Measurements from ENCODE around the gene DDX1. TPM values are rescaled to one million over a fixed set of nuclear protein-coding genes. Genes with fewer than 3 reads are reported as not detected.
"Not testable (repeated sequence)": the region's sequence is repeated elsewhere in the genome, so short reads cannot be mapped to it uniquely, and the experiment has no call there.

Gene DDX1
- total RNA-seq, 2 experiments from 2014 or later, result 55.4 to 55.6 TPM

DNA sequence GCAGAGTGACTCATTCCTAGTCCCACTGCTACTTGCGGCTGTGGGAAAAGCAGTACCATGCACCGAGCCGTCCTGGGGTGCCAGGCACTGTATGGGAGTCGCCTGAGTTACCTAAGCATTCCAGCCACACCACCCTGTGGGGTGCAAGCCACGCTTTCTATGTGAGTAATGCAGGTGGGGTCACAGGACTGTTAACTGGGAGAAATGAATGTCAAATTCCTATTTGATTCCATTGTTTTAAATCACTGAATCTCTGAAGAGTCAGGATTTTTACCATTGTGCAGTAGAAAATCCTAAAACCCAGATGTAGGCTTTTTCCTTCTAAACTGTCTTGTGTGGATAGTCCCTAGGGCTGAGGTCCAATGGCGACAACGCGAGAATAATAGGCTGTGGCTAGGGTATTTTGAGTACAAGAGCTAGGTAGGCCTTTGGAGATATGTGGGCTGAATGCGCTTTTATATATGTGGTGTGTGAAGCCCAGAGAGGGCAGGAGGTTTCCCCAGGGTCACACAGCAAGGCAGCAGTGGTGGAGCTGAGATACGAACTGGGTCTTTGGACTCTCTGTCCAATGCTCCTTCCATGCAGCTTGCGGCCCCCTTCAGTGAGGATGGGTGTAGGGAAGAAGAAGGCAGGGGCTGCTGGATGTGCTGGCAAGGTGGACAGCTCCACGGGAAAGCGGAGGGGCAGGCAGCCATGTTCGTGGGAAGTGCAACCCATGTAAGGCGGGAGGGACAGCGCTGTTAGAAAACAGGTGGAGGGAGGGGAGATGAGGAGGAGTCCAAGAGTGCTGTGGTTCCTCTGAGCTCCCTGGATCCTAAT lies 83.2 kb downstream of the DDX1 start:
- ChIA-PET CTCF (interaction anchor here (0.7 kb wide), 1 partner anchor 30 kb away, joined by 4 read pairs; no protein-coding TSS in a partner anchor), POLR2A (no interaction called here)
- Mint-ChIP-seq H3K27me3 (no peaks in the 10 kb centered on the region), H3K27ac (no peak overlapping the region), H3K4me1 (no peaks in the 10 kb centered on the region), H3K9me3 (peaks cover 5% of the 10 kb centered on the region), H3K36me3 (ENCODE audit: low read depth) (no peaks in the 10 kb centered on the region), H3K4me3 (no peak overlapping the region)
- no peak for DNase-seq

DNA sequence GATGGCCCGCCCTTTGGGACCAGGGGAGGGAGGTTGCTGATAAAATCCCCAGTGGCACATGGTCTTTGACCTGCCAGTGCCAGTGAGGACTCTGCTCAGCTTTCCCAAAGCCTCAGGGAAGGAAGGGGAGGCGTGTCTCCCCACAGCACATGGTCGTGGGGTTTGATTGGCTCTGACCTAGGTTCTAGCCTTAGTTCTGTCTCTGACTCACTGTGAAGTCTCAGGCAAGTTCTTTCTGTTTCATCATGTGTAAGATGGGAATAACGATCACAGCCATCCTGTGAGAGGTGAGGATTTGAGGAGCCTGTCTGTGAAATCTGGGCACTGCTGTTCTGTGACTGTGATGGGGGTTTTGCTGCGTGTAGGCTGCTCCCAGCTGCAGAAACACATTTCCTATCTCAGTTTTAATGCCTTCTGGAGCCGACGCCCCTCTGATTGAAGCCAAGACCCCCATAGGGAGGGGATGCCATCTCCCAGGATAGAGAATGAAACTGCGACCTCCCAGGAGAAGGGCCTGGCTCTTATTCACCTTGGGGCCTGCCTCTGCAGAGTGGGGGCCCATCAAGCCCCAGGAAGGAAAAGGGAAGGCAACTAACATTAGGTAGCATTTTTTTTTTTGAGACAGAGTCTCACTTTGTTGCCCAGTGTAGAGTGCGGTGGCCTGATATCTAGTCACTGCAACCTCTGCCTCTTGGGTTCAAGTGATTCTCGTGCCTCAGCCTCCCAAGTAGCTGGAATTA lies 84.0 kb downstream of the DDX1 start:
- ChIA-PET POLR2A (no interaction called here), CTCF (no interaction called here)
- Mint-ChIP-seq H3K27me3 (no peaks in the 10 kb centered on the region), H3K4me3 (no peak overlapping the region), H3K9me3 (peaks cover 5% of the 10 kb centered on the region), H3K27ac (no peak overlapping the region), H3K4me1 (no peaks in the 10 kb centered on the region), H3K36me3 (ENCODE audit: low read depth) (no peaks in the 10 kb centered on the region)
- DNase-seq, result no peak

DNA sequence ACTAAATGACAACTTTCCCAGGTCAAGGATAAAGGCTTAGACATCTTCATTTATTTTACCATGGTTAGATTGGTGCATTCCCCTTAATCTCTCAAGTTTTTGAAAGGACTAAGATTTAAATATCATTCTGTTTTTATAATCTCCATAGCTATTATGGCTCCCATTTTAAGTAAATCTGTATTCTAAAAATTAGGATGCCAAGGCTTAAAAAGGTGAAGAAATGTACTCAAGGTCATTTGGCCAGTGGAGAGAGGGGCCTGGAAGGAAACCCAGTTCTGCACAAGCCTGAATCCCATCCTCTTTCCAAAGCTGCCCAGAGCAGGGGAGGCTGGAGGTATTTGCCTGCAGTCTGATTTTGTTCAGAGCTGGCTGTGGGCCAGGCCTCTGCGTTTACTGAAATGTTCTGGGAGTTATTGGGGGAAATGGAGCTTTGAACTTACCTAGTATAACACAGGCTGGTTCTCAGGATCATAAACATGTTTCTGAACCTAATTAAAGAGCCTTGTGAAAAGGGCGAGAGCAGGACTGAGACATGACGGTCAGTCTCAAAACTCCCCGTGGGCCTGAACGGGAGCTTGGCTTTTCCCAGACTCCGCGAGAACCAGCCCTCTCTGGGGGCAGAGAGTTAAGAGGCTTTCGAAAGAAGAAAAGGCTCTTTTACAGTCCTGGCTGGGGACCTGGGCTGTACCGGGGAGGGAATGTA lies 85.6 kb downstream of the DDX1 start:
- DNase-seq, result no peak
- Mint-ChIP-seq H3K4me1 (no peaks in the 10 kb centered on the region), H3K36me3 (ENCODE audit: low read depth) (no peaks in the 10 kb centered on the region), H3K27ac (no peak overlapping the region), H3K4me3 (no peak overlapping the region), H3K9me3 (peaks cover 5% of the 10 kb centered on the region), H3K27me3 (no peaks in the 10 kb centered on the region)
- ChIA-PET POLR2A (no interaction called here), CTCF (no interaction called here)

DNA sequence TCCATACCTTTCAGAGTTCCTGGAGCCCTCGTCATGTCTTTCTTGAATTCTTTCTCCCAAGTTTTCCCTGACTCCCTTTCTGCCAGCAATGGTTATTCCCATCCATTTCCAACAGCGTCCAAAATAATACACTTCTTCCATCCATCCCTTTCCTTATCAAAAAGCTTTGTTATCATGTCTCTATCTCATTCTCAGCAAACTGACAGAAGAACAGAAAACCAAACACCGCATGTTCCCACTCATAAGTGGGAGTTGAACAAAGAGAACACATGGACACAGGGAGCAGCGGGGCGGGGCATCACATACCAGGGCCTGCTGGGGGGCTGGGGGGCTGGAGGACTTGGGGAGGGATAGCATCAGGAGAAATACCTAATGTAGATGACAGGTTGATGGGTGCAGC lies 86.7 kb downstream of the DDX1 start:
- no peak for DNase-seq
- H3K27ac Mint-ChIP-seq, result no peak overlapping the region
- H3K4me3 Mint-ChIP-seq, result no peak overlapping the region
- H3K4me1 Mint-ChIP-seq, result no peaks in the 10 kb centered on the region
- ChIA-PET POLR2A (no interaction called here), CTCF (no interaction called here)
- no peaks in the 10 kb centered on the region for H3K27me3 Mint-ChIP-seq
- H3K36me3 Mint-ChIP-seq (ENCODE audit: low read depth), result no peaks in the 10 kb centered on the region
- peaks cover 5% of the 10 kb centered on the region for H3K9me3 Mint-ChIP-seq

DNA sequence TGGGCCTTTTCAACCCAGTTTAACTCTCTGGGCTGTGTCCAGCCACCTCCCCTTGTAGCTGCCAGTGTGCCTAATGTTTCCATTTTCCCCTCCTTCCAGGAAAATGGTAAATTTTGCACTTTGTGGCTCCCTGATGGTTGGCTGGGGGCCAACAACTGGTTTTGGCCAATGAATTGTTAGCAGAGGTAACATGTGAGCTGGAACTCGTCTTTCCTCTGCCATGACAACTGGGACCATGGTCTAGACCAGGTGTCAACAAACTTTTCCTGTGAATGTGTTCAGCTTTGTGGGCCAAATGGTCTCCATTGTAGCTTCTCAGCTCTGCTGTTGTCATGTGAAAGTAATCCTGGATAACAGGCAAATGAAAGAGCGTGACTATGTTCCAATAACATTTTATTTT lies 87.2 kb downstream of the DDX1 start:
- H3K36me3 Mint-ChIP-seq (ENCODE audit: low read depth), result no peaks in the 10 kb centered on the region
- no peak overlapping the region for H3K4me3 Mint-ChIP-seq
- DNase-seq, result no peak
- no peak overlapping the region for H3K27ac Mint-ChIP-seq
- H3K27me3 Mint-ChIP-seq, result no peaks in the 10 kb centered on the region
- ChIA-PET CTCF (no interaction called here), POLR2A (no interaction called here)
- peaks cover 5% of the 10 kb centered on the region for H3K9me3 Mint-ChIP-seq
- H3K4me1 Mint-ChIP-seq, result no peaks in the 10 kb centered on the region

DNA sequence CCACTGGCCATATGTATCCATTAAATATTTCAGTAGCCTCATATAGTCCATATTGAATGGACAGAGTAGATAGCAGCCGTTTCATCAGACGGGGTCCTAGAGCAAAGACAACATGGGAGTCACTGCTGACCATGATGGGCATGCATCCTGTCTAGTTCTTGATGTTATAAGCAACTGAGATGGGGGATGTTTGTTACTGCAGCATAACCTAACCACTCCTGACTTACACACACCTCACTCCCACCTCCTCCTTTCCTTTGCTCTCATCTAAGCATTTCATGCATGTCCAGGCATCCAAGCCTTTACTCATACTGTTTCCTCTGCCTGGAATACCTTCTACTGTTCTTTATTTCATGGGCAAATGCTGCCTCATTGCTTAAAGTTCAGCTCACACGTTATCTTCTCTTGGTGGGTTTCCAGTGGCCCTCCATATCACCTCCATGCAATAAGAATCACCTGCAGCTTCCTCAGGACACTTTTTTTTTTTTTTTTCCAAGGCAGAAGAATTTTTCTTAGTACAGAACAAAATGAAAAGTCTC lies 87.8 kb downstream of the DDX1 start:
- no peak overlapping the region for H3K27ac Mint-ChIP-seq
- H3K36me3 Mint-ChIP-seq (ENCODE audit: low read depth), result no peaks in the 10 kb centered on the region
- ChIA-PET POLR2A (no interaction called here), CTCF (no interaction called here)
- H3K9me3 Mint-ChIP-seq, result peaks cover 5% of the 10 kb centered on the region
- H3K4me1 Mint-ChIP-seq, result no peaks in the 10 kb centered on the region
- H3K4me3 Mint-ChIP-seq, result no peak overlapping the region
- DNase-seq, result no peak
- no peaks in the 10 kb centered on the region for H3K27me3 Mint-ChIP-seq

DNA sequence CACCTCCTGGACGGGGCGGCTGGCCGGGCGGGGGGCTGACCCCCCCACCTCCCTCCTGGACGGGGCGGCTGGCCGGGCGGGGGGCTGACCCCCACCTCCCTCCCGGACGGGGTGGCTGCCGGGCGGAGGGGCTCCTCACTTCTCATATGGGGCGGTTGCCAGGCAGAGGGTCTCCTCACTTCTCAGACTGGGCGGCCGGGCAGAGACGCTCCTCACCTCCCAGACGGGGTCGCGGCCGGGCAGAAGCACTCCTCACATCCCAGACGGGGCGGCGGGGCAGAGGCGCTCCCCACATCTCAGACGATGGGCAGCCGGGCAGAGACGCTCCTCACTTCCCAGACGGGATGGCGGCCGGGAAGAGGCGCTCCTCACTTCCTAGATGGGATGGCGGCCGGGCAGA lies 88.5 kb downstream of the DDX1 start:
- POLR2A ChIA-PET; H3K9me3 Mint-ChIP-seq; H3K4me1 Mint-ChIP-seq; H3K27me3 Mint-ChIP-seq; CTCF ChIA-PET; H3K4me3 Mint-ChIP-seq; H3K36me3 Mint-ChIP-seq (ENCODE audit: low read depth); DNase-seq; H3K27ac Mint-ChIP-seq: not testable (repeated sequence)

Other genes starting within 250 kb of the DDX1 start
- gene NBAS, start 30.5 kb upstream of the DDX1 start, total RNA-seq, result 10 to 100 TPM; 30.5 to 31.1 TPM